ENCODE results near the gene SC5D. TPM values are rescaled to one million over a fixed set of nuclear protein-coding genes. Genes with fewer than 3 reads are reported as not detected.

SC5D gene
- total and polyA plus RNA-seq, 2 donors, result 14.5 to 29.4 TPM

DNA sequence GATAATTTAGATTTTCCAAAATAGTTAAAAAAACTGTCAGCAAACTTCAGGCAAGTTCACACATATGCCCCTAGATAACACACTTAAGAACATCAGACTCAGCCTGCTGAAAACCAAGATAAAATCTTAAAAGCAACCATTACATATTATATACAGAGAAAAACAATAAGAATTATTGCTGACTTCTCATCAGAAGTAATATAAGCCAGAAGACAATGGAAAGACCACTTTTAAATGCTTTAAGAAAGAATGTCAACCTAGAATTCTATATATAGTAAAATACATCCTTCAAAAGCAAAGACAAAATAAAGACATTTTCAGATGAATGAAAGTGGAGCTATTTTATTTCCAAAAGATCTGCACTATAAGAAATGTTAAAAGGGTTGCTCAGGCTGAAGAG, 37.8 kb upstream of the SC5D start:
- peaks cover 0 to 2% of the 10 kb centered on the region in 2 donors for H3K27me3 ChIP-seq (ENCODE audit: control insufficient read depth in 2 of 2, insufficient read depth in 1 of 2, low read length in 1 of 2)
- no peaks in the 10 kb centered on the region for H3K9me3 ChIP-seq (ENCODE audit: control insufficient read depth in 2 of 2, insufficient read depth in 1 of 2, low read length in 1 of 2)
- H3K4me1 ChIP-seq (ENCODE audit: control insufficient read depth in 2 of 2, insufficient read depth in 2 of 2, low read length in 2 of 2), result no peaks in the 10 kb centered on the region
- H3K36me3 ChIP-seq (ENCODE audit: control insufficient read depth in 2 of 2, insufficient read depth in 2 of 2, low read length in 1 of 2), result no peaks in the 10 kb centered on the region
- no peak overlapping the region for H3K27ac ChIP-seq (ENCODE audit: low read depth in 1 of 2, low read length in 1 of 2)
- no peak overlapping the region for H3K4me3 ChIP-seq (ENCODE audit: low read length in 2 of 2)
- DNase-seq (ENCODE audit: low read depth in 6 of 9, low spot score in 9 of 9), result no peak

DNA sequence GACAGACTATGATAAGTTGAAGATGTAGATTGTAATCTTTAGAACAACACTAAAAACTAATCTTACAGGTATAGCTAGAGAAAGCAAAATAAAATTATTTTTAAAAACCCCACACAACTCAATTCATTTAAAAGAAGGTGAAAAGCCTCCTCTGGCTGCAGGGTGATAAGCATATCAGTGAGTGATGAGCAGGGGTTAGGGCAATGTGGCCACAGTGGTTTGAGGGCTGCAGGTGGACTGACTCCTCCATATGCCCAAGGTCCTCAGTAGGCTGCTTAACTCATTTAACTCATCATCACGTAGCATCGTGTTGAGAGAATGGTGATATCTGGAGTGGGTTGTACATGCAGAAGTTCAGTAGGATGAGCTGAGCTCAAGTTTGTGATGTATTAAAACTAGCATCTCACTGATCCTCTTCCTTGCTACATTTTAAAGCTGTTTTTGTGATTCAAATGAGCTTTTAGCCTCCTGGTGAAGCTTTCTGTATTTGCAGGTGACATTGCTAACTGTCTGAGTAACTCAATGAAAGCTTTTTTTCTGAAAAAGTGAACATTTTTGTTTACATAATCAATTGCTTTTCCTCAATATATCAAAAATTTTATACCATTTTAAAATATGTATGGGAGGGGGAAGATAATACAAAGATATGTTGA, 37.0 kb upstream of the SC5D start:
- Histone ChIP-seq H3K27ac (ENCODE audit: low read depth in 1 of 2, low read length in 1 of 2) (no peak overlapping the region), H3K9me3 (ENCODE audit: control insufficient read depth in 2 of 2, insufficient read depth in 1 of 2, low read length in 1 of 2) (no peaks in the 10 kb centered on the region), H3K4me3 (ENCODE audit: low read length in 2 of 2) (no peak overlapping the region), H3K4me1 (ENCODE audit: control insufficient read depth in 2 of 2, insufficient read depth in 2 of 2, low read length in 2 of 2) (no peaks in the 10 kb centered on the region), H3K36me3 (ENCODE audit: control insufficient read depth in 2 of 2, insufficient read depth in 2 of 2, low read length in 1 of 2) (no peaks in the 10 kb centered on the region), H3K27me3 (ENCODE audit: control insufficient read depth in 2 of 2, insufficient read depth in 1 of 2, low read length in 1 of 2) (peaks cover 0 to 2% of the 10 kb centered on the region in 2 donors)
- 94% methylated on average over 2 of the region's 2 CpGs for WGBS
- no peak for DNase-seq (ENCODE audit: low read depth in 6 of 9, low spot score in 9 of 9)

DNA sequence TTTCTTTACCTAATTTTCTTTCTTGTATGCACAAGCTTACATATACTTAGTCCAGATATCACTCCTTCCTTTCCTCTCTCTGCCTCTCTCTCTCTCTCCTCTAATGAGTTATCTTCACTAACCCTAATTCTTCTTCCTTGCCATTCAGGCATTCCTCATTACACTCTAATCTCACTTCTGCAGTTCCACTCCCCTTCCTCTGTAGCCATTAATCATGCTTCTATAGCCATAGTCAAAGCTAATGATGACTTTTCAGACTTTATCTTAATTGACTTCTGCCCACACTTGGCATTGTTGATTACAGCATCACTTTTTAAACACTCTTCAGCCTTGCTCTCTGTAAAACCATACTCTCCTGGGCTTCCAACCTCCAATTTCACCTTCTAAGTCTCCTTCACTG, 35.3 kb upstream of the SC5D start:
- Histone ChIP-seq H3K4me3 (ENCODE audit: low read length in 2 of 2) (no peak overlapping the region), H3K36me3 (ENCODE audit: control insufficient read depth in 2 of 2, insufficient read depth in 2 of 2, low read length in 1 of 2) (no peaks in the 10 kb centered on the region), H3K9me3 (ENCODE audit: control insufficient read depth in 2 of 2, insufficient read depth in 1 of 2, low read length in 1 of 2) (no peaks in the 10 kb centered on the region), H3K27ac (ENCODE audit: low read depth in 1 of 2, low read length in 1 of 2) (no peak overlapping the region), H3K27me3 (ENCODE audit: control insufficient read depth in 2 of 2, insufficient read depth in 1 of 2, low read length in 1 of 2) (peaks cover 0 to 2% of the 10 kb centered on the region in 2 donors), H3K4me1 (ENCODE audit: control insufficient read depth in 2 of 2, insufficient read depth in 2 of 2, low read length in 2 of 2) (no peaks in the 10 kb centered on the region)
- DNase-seq (ENCODE audit: low read depth in 6 of 9, low spot score in 9 of 9), result no peak

DNA sequence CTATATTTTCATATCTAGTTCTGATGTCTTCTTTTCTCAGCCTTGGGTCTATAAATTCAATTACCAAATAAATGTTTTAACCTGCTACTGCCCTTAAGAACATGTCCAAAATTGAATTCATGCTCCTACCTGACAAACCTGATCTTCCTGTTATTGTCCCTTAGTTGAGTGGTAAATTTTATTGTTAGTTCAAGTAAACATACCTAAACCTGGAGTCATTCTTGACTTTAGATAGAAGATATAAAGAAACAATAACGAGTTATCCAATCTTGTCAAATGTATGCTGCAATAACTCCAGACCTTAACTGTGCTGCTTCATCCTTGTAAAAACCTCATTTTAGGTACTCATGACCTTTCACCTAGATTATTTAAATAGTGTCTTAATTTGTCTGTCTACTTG, 34.6 kb upstream of the SC5D start:
- no peak for DNase-seq (ENCODE audit: low read depth in 6 of 9, low spot score in 9 of 9)
- peaks cover 0 to 2% of the 10 kb centered on the region in 2 donors for H3K27me3 ChIP-seq (ENCODE audit: control insufficient read depth in 2 of 2, insufficient read depth in 1 of 2, low read length in 1 of 2)
- H3K4me3 ChIP-seq (ENCODE audit: low read length in 2 of 2), result no peak overlapping the region
- H3K36me3 ChIP-seq (ENCODE audit: control insufficient read depth in 2 of 2, insufficient read depth in 2 of 2, low read length in 1 of 2), result no peaks in the 10 kb centered on the region
- no peak overlapping the region for H3K27ac ChIP-seq (ENCODE audit: low read depth in 1 of 2, low read length in 1 of 2)
- H3K9me3 ChIP-seq (ENCODE audit: control insufficient read depth in 2 of 2, insufficient read depth in 1 of 2, low read length in 1 of 2), result no peaks in the 10 kb centered on the region
- no peaks in the 10 kb centered on the region for H3K4me1 ChIP-seq (ENCODE audit: control insufficient read depth in 2 of 2, insufficient read depth in 2 of 2, low read length in 2 of 2)
- WGBS, result 93% methylated on average over 1 of the region's 1 CpG

DNA sequence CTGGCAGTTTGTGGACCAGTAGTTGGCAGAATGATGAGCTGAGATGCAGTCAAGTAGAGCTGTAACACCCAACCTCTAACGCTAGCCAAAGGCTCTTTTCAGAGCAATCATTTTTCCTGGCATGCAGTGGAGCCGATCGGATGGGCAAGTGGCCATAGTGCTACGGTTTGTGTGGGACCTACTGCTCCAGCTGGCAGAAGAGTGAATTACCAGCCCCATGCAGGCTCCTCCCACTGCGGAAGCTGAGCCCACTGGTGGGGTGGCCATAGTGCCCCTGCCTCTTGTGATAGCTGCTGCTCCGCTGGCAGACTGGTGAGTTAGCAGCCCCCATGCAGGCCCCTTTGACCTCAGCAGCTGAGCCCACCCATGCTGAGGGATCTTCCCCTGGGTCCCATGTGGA, 27.0 kb upstream of the SC5D start:
- Histone ChIP-seq H3K27ac (ENCODE audit: low read depth in 1 of 2, low read length in 1 of 2) (no peak overlapping the region), H3K27me3 (ENCODE audit: control insufficient read depth in 2 of 2, insufficient read depth in 1 of 2, low read length in 1 of 2) (peaks cover 0 to 2% of the 10 kb centered on the region in 2 donors), H3K4me1 (ENCODE audit: control insufficient read depth in 2 of 2, insufficient read depth in 2 of 2, low read length in 2 of 2) (no peaks in the 10 kb centered on the region), H3K9me3 (ENCODE audit: control insufficient read depth in 2 of 2, insufficient read depth in 1 of 2, low read length in 1 of 2) (peaks cover 0 to 3% of the 10 kb centered on the region in 2 donors), H3K36me3 (ENCODE audit: control insufficient read depth in 2 of 2, insufficient read depth in 2 of 2, low read length in 1 of 2) (no peaks in the 10 kb centered on the region), H3K4me3 (ENCODE audit: low read length in 2 of 2) (no peak overlapping the region)
- DNase-seq (ENCODE audit: low read depth in 6 of 9, low spot score in 9 of 9), result no peak
- 99% methylated on average over 6 of the region's 6 CpGs for WGBS

DNA sequence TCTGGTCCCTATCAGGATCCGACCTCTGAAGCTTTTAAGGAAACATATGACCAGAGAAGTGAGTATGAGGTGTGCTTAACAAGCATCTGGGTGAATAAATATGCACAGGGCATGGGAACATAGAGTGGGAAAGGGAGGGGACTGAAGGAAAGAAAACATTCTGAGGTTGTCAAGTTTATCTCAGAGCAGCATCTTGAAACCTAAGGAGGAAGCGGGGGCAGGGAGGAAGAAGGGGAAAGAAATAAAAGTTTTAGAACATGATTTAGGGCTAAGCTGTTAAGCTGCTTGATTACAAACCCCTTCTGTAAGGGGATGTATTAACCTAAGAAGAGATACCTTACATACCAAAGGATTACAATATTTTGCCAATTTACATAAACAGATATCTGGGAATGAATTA, 24.0 kb upstream of the SC5D start:
- WGBS, result 7% methylated on average over 2 of the region's 2 CpGs
- H3K27me3 ChIP-seq (ENCODE audit: control insufficient read depth in 2 of 2, insufficient read depth in 1 of 2, low read length in 1 of 2), result peaks cover 0 to 2% of the 10 kb centered on the region in 2 donors

DNA sequence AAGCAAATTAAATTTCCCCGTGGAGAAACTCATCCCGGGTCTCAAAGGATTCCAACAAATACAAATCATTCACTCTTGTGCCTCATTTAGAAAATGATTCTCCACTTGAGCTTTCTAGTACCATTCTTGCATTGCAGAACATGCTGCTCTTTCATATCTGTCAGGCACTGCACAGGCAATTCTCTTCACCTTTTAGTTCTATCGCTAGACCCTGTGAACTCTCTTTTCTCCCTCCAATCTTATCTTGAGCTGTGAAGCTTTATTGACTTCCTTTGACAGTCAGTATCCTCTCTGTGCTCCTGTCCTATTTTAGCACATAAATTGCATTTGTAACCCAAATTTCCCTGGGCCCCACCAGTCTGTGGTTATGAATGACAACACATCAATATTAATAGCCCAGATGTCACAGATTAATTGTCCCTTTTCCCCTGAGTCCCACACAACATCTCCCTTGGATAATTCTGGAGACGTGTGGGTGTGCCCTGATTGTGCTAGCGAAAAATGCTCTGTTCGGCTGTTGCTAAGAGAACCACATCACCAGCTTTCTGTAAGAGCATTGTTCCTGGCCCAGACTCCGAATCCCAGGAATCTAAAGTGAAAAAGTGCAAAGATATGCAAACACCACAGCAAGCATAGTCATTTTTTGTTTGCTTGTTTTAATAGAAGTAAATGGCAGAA, 22.4 kb upstream of the SC5D start:
- Histone ChIP-seq H3K9me3 (ENCODE audit: control insufficient read depth in 2 of 2, insufficient read depth in 1 of 2, low read length in 1 of 2) (peaks cover 0 to 2% of the 10 kb centered on the region in 2 donors), H3K36me3 (ENCODE audit: control insufficient read depth in 2 of 2, insufficient read depth in 2 of 2, low read length in 1 of 2) (no peaks in the 10 kb centered on the region), H3K27me3 (ENCODE audit: control insufficient read depth in 2 of 2, insufficient read depth in 1 of 2, low read length in 1 of 2) (peaks cover 0 to 2% of the 10 kb centered on the region in 2 donors), H3K4me3 (ENCODE audit: low read length in 2 of 2) (no peak overlapping the region), H3K4me1 (ENCODE audit: control insufficient read depth in 2 of 2, insufficient read depth in 2 of 2, low read length in 2 of 2) (no peaks in the 10 kb centered on the region), H3K27ac (ENCODE audit: low read depth in 1 of 2, low read length in 1 of 2) (no peak overlapping the region)
- WGBS, result 78% methylated on average over 7 of the region's 7 CpGs
- DNase-seq (ENCODE audit: low read depth in 6 of 9, low spot score in 9 of 9), result no peak

More for the DNA sequence above, 24.0 kb upstream of the SC5D start:
- Histone ChIP-seq H3K4me3 (ENCODE audit: low read length in 2 of 2) (no peak overlapping the region), H3K36me3 (ENCODE audit: control insufficient read depth in 2 of 2, insufficient read depth in 2 of 2, low read length in 1 of 2) (no peaks in the 10 kb centered on the region), H3K4me1 (ENCODE audit: control insufficient read depth in 2 of 2, insufficient read depth in 2 of 2, low read length in 2 of 2) (no peaks in the 10 kb centered on the region), H3K27ac (ENCODE audit: low read depth in 1 of 2, low read length in 1 of 2) (no peak overlapping the region), H3K9me3 (ENCODE audit: control insufficient read depth in 2 of 2, insufficient read depth in 1 of 2, low read length in 1 of 2) (peaks cover 0 to 3% of the 10 kb centered on the region in 2 donors)
- no peak for DNase-seq (ENCODE audit: low read depth in 6 of 9, low spot score in 9 of 9)

DNA sequence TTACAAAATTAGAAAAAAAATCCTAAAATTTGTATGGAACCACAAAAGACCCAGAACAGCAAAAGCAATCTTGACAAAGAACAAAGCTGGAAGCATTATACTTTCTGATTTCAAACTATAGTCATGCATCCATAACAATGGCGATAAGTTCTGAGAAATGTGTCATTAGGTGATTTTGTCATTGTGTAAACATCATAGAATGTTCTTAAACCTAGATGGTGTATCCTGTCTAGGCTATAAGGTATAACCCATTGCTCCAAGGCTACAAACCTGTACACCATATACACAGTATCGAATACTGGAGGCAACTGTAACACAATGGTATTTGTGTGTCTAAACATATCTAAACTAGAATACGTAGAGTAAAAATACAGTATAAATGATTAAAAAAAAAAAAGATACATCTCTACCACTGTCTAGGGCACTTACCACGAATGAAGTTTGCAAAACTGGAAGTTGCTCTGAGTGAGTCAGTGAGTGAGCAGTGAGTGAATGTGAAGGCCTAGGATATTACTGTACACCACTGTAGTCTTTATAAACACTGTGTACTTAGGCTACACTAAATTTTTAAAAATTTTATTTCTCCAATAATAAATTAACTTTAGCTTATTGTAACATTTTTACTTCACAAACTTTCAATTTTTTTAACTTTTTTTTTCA, 18.1 kb upstream of the SC5D start:
- Histone ChIP-seq H3K9me3 (ENCODE audit: control insufficient read depth in 2 of 2, insufficient read depth in 1 of 2, low read length in 1 of 2) (no peaks in the 10 kb centered on the region), H3K27me3 (ENCODE audit: control insufficient read depth in 2 of 2, insufficient read depth in 1 of 2, low read length in 1 of 2) (no peaks in the 10 kb centered on the region), H3K27ac (ENCODE audit: low read depth in 1 of 2, low read length in 1 of 2) (no peak overlapping the region), H3K4me3 (ENCODE audit: low read length in 2 of 2) (no peak overlapping the region), H3K36me3 (ENCODE audit: control insufficient read depth in 2 of 2, insufficient read depth in 2 of 2, low read length in 1 of 2) (no peaks in the 10 kb centered on the region), H3K4me1 (ENCODE audit: control insufficient read depth in 2 of 2, insufficient read depth in 2 of 2, low read length in 2 of 2) (no peaks in the 10 kb centered on the region)
- DNase-seq (ENCODE audit: low read depth in 6 of 9, low spot score in 9 of 9), result no peak
- WGBS, result 82% methylated on average over 4 of the region's 4 CpGs

DNA sequence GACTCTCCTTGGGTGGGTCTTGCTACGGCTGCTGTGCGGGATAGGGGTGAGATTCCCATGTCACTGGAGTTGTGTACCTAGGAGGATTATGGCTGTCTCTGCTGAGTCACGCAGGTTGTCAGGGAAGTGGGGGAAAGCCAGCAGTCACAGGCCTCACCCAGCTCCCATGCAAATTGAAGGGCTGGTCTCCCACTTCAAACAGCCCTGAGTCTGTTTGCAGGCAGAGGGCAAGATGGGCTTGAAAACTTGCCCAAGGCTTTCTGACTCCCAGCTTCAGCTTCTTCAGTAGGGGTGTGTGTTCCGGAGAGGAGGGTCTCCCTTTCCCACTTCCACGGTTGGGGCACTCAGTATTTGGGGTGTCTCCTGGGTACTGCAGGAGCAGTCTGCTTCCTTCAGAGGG, 10.9 kb upstream of the SC5D start:
- WGBS, result 96% methylated on average over 5 of the region's 5 CpGs
- no peak overlapping the region for H3K4me3 ChIP-seq (ENCODE audit: low read length in 2 of 2)

More for the DNA sequence above, 10.9 kb upstream of the SC5D start:
- H3K27ac ChIP-seq (ENCODE audit: low read depth in 1 of 2, low read length in 1 of 2), result no peak overlapping the region
- H3K36me3 ChIP-seq (ENCODE audit: control insufficient read depth in 2 of 2, insufficient read depth in 2 of 2, low read length in 1 of 2), result no peaks in the 10 kb centered on the region
- H3K4me1 ChIP-seq (ENCODE audit: control insufficient read depth in 2 of 2, insufficient read depth in 2 of 2, low read length in 2 of 2), result no peaks in the 10 kb centered on the region
- H3K27me3 ChIP-seq (ENCODE audit: control insufficient read depth in 2 of 2, insufficient read depth in 1 of 2, low read length in 1 of 2), result no peaks in the 10 kb centered on the region
- peaks cover 0 to 3% of the 10 kb centered on the region in 2 donors for H3K9me3 ChIP-seq (ENCODE audit: control insufficient read depth in 2 of 2, insufficient read depth in 1 of 2, low read length in 1 of 2)
- no peak for DNase-seq (ENCODE audit: low read depth in 6 of 9, low spot score in 9 of 9)
